Fibroblast of mammary gland (primary cell): ENCODE measurements around the gene HAGH.

Experiments used
- DNase-seq: peaks from one replicate; pipeline ENCODE4 v3.0.0-alpha.2; 2010; ENCODE audit warnings: low read depth
- H3K4me3 ChIP-seq: 2 replicates; pipeline ENCODE4 v1.5.1; 2011; ENCODE audit warnings: low read depth, mild to moderate bottlenecking, low read length, moderate library complexity; ENCODE audit not compliant: control insufficient read depth
- CTCF ChIP-seq: conservative IDR thresholded peaks from 2 replicates; pipeline ENCODE4 v1.5.1; 2011; ENCODE audit warnings: low read depth, low read length, inconsistent platforms; ENCODE audit not compliant: control insufficient read depth, insufficient read depth

HAGH gene

GRCh38 chr16:1863681-1864460 is 37.2 kb upstream of the HAGH start:
- TF ChIP-seq CTCF: peak; percentile 51
- peak; percentile 55 for DNase-seq
- no peak overlapping the region for H3K4me3 ChIP-seq

GRCh38 chr16:1862394-1862793 is 35.8 kb upstream of the HAGH start:
- DNase-seq: no peak
- TF ChIP-seq CTCF: no peak
- H3K4me3 ChIP-seq: no peak overlapping the region

GRCh38 chr16:1861730-1862129 is 35.1 kb upstream of the HAGH start:
- no peak for TF ChIP-seq CTCF
- no peak overlapping the region for H3K4me3 ChIP-seq
- DNase-seq: no peak

- TF ChIP-seq CTCF: no peak
- DNase-seq: no peak
- H3K4me3 ChIP-seq: no peak overlapping the region
Observed at GRCh38 chr16:1859650-1860049, 33.0 kb upstream of the HAGH start.

- H3K4me3 ChIP-seq: no peak overlapping the region
- TF ChIP-seq CTCF: no peak
- no peak for DNase-seq
Observed at GRCh38 chr16:1858189-1858865, 31.7 kb upstream of the HAGH start.

- H3K4me3 ChIP-seq: no peak overlapping the region
- no peak for DNase-seq
- TF ChIP-seq CTCF: no peak
Observed at GRCh38 chr16:1857433-1858097, 30.9 kb upstream of the HAGH start.
